WTC11 (cell line): ENCODE data around the gene APBA1. TPM values are rescaled to one million over a fixed set of nuclear protein-coding genes. Genes with fewer than 3 reads are reported as not detected.

Experiments used
- ATAC-seq: fragments of 200-7000 bp; cut with Tn5 transposase; 2 replicates; pipeline ENCODE4 v1.10.0; 2021; ENCODE audit warnings: mild to moderate bottlenecking, moderate library complexity
- CTCF ChIA-PET: fragments of 300-600 bp; sonication (Branson Sonifier 250); formaldehyde crosslinking; loops from one replicate; lab custom pipeline; 2021; ENCODE audit warnings: antibody characterized with exemption; lab: Charles Lee
- POLR2A ChIA-PET: fragments of 350-600 bp; sonication (Branson Sonifier 250); formaldehyde crosslinking; loops from one replicate; lab custom pipeline; 2021; ENCODE audit warnings: antibody characterized with exemption; lab: Charles Lee
- DNase-seq: peaks from one replicate; pipeline ENCODE4 v3.0.0; 2021; ENCODE audit warnings: low spot score
- H3K27ac Mint-ChIP-seq: 2 replicates; pipeline ENCODE4 v1.8.0; 2021; ENCODE audit warnings: mixed read lengths
- H3K27me3 Mint-ChIP-seq: 2 replicates; pipeline ENCODE4 v1.8.0; 2021; ENCODE audit warnings: low read depth, mild to moderate bottlenecking, moderate library complexity, mixed read lengths
- H3K36me3 Mint-ChIP-seq: 2 replicates; pipeline ENCODE4 v1.8.0; 2021; ENCODE audit warnings: mixed read lengths
- H3K4me1 Mint-ChIP-seq: 2 replicates; pipeline ENCODE4 v1.8.0; 2022; ENCODE audit warnings: mixed read lengths
- H3K4me3 Mint-ChIP-seq: 2 replicates; pipeline ENCODE4 v1.8.0; 2021; ENCODE audit warnings: mild to moderate bottlenecking, moderate library complexity, mixed read lengths
- H3K9me3 Mint-ChIP-seq: 2 replicates; pipeline ENCODE4 v1.8.0; 2021; ENCODE audit warnings: mixed read lengths
- AR ChIP-seq: fragments of 250-450 bp; sonication (Bioruptor Pico); IDR thresholded peaks from 2 replicates; pipeline ENCODE4 v1.9.0; 2021; ENCODE audit warnings: mild to moderate bottlenecking
- ATF2 ChIP-seq: sonication (generic); formaldehyde crosslinking; IDR thresholded peaks from 2 replicates; pipeline ENCODE4 v1.8.1; 2022; ENCODE audit warnings: low read depth, missing genetic modification reagents, borderline replicate concordance
- ATF6 ChIP-seq: sonication (generic); formaldehyde crosslinking; IDR thresholded peaks from 2 replicates; pipeline ENCODE4 v1.8.1; 2023; ENCODE audit warnings: mild to moderate bottlenecking, missing genetic modification reagents
- CREB1 ChIP-seq: sonication (generic); formaldehyde crosslinking; IDR thresholded peaks from 2 replicates; pipeline ENCODE4 v1.8.0; 2023; ENCODE audit warnings: mild to moderate bottlenecking, missing genetic modification reagents
- ERG ChIP-seq: fragments of 250-450 bp; sonication (Bioruptor Pico); IDR thresholded peaks from 2 replicates; pipeline ENCODE4 v1.8.0; 2021; ENCODE audit warnings: mild to moderate bottlenecking
- FOXJ3 ChIP-seq: sonication (generic); formaldehyde crosslinking; IDR thresholded peaks from 2 replicates; pipeline ENCODE4 v1.9.0; 2021; ENCODE audit warnings: missing genetic modification reagents, mild to moderate bottlenecking, borderline replicate concordance
- FOXP1 ChIP-seq: sonication (generic); formaldehyde crosslinking; IDR thresholded peaks from 2 replicates; pipeline ENCODE4 v1.8.0; 2022; ENCODE audit warnings: missing genetic modification reagents, mild to moderate bottlenecking, moderate library complexity, borderline replicate concordance
- HMGA2 ChIP-seq: fragments of 250-450 bp; sonication (Bioruptor Pico); IDR thresholded peaks from 2 replicates; pipeline ENCODE4 v1.4.0; 2021; ENCODE audit warnings: mild to moderate bottlenecking, moderate library complexity
- HMGXB4 ChIP-seq: sonication (generic); formaldehyde crosslinking; IDR thresholded peaks from 2 replicates; pipeline ENCODE4 v1.8.1; 2023; ENCODE audit warnings: mild to moderate bottlenecking, moderate library complexity, missing genetic modification reagents
- PREB ChIP-seq: sonication (generic); formaldehyde crosslinking; IDR thresholded peaks from 2 replicates; pipeline ENCODE4 v1.8.1; 2022; ENCODE audit warnings: mild to moderate bottlenecking, missing genetic modification reagents, moderate library complexity, borderline replicate concordance
- RELA ChIP-seq: sonication (generic); formaldehyde crosslinking; IDR thresholded peaks from 2 replicates; pipeline ENCODE4 v1.8.1; 2022; ENCODE audit warnings: missing genetic modification reagents, mild to moderate bottlenecking, borderline replicate concordance
- RORB ChIP-seq: fragments of 250-450 bp; sonication (Bioruptor Pico); IDR thresholded peaks from 2 replicates; pipeline ENCODE4 v1.9.0; 2021; ENCODE audit warnings: mild to moderate bottlenecking
- SP1 ChIP-seq: sonication (generic); formaldehyde crosslinking; conservative IDR thresholded peaks from 2 replicates; pipeline ENCODE4 v1.8.1; 2022; ENCODE audit warnings: missing genetic modification reagents
- ZMAT4 ChIP-seq: fragments of 250-450 bp; sonication (Bioruptor Pico); IDR thresholded peaks from 2 replicates; pipeline ENCODE4 v1.9.0; 2021; ENCODE audit warnings: mild to moderate bottlenecking
- ZNF416 ChIP-seq: fragments of 250-450 bp; sonication (Bioruptor Pico); IDR thresholded peaks from 2 replicates; pipeline ENCODE4 v1.9.0; 2021; ENCODE audit warnings: mild to moderate bottlenecking, inconsistent platforms
- ZNF423 ChIP-seq: fragments of 250-450 bp; sonication (Bioruptor Pico); IDR thresholded peaks from 2 replicates; pipeline ENCODE4 v2.1.2; 2022; ENCODE audit warnings: mild to moderate bottlenecking, moderate library complexity
- ZNF671 ChIP-seq: fragments of 250-450 bp; sonication (Bioruptor Pico); IDR thresholded peaks from 2 replicates; pipeline ENCODE4 v1.8.0; 2021; ENCODE audit warnings: mild to moderate bottlenecking
- total RNA-seq: library from RNA; stranded (reverse); gene quantifications from 3 replicates; pipeline ENCODE4 v1.2.3, GENCODE V29; 2021

The APBA1 gene
- total RNA-seq, 1 experiment from 2014 or later, result 0.94 TPM

GRCh38 chr9:69453746-69454145 is 218.4 kb downstream of the APBA1 start:
- no peak overlapping the region for H3K4me3 Mint-ChIP-seq
- CTCF ChIA-PET, result interaction anchor here (0.6 kb wide), 1 partner anchor 600 kb away, joined by 3 read pairs; no protein-coding TSS in a partner anchor
- peaks cover 8% of the 10 kb centered on the region for H3K36me3 Mint-ChIP-seq
- H3K27me3 Mint-ChIP-seq, result peaks cover 4% of the 10 kb centered on the region; the same call in 1 of the 2 replicates
- no peak for TF ChIP-seq FOXJ3 (CRISPR knock-in tag)
- no peak for TF ChIP-seq ATF6
- no peak for TF ChIP-seq SP1
- no peak for TF ChIP-seq RORB (CRISPR knock-in tag)
- no peak for TF ChIP-seq ATF2 (CRISPR knock-in tag)
- TF ChIP-seq HMGA2 (CRISPR knock-in tag), result no peak
- TF ChIP-seq ZNF671, result no peak
- no peak for TF ChIP-seq ERG
- TF ChIP-seq ZMAT4 (CRISPR knock-in tag), result no peak
- no peak for TF ChIP-seq ZNF416 (CRISPR knock-in tag)
- no peak for TF ChIP-seq FOXP1 (CRISPR knock-in tag)
- TF ChIP-seq RELA (CRISPR knock-in tag), result no peak
- TF ChIP-seq PREB (CRISPR knock-in tag), result no peak
- no peak for TF ChIP-seq CREB1 (CRISPR knock-in tag)
- no peak for TF ChIP-seq ZNF423 (CRISPR knock-in tag)
- TF ChIP-seq AR (CRISPR knock-in tag), result no peak
- TF ChIP-seq HMGXB4, result no peak
- no peak overlapping the region for H3K27ac Mint-ChIP-seq
- POLR2A ChIA-PET, result no interaction called here
- H3K4me1 Mint-ChIP-seq, result peaks cover 15% of the 10 kb centered on the region
- DNase-seq (no peak), ATAC-seq (no peak)
- H3K9me3 Mint-ChIP-seq, result peaks cover 15% of the 10 kb centered on the region
